Stimulated activated CD8-positive, alpha-beta memory T cell treated with anti-CD3 and anti-CD28 coated beads, Interleukin-7, amount 100 ng/mL, for 1 hour (primary cell): ENCODE results near the gene SLX9.

Source experiments
- DNase-seq, 2 donors: peaks; one replicate each; pipeline ENCODE4 v3.0.0-alpha.2; 2020; ENCODE audit warnings: low read depth in 2 of 2

Gene SLX9

DNA sequence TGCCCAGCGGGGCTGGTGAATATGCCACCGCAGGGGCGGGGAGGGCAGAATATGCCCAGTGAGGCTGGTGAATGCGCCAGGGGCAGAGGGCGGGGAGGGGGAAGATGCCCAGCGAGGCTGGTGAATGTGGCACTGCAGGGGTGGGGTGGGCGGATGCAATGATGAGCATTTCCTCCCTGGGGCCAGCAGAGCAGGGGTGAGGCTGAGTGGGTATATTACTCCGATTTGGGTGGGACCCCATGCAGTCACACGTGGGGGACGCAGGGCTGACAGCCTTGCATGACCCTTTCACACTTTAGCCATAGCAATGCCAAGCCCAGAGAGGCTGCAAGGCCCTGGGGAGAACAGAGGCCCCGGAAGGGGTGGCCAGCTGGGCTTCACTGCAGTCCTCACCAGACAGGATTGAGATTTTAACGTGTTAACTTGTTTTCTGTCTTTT lies 9.3 kb upstream of the SLX9 start:
- peak in 1 of 2 donors; percentile 44 for DNase-seq

DNA sequence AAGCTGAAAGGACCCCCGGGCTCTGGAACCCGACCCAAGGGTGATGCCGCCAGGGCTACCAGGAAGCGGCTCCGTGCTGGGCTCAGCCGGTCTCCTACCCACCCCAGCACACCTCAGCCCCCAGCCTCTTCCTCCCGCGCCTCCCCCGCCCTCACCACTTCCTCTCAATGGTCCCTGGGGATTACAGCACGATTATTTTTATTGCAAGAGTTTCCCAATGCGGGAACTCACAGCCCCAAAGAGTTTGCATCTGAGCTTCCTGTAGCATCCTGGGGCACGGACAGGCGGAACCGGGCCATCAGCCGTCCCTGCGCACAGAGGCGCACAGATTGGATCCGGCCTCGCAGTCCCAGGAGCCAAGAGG lies 8.7 kb upstream of the SLX9 start:
- DNase-seq, result no peak

DNA sequence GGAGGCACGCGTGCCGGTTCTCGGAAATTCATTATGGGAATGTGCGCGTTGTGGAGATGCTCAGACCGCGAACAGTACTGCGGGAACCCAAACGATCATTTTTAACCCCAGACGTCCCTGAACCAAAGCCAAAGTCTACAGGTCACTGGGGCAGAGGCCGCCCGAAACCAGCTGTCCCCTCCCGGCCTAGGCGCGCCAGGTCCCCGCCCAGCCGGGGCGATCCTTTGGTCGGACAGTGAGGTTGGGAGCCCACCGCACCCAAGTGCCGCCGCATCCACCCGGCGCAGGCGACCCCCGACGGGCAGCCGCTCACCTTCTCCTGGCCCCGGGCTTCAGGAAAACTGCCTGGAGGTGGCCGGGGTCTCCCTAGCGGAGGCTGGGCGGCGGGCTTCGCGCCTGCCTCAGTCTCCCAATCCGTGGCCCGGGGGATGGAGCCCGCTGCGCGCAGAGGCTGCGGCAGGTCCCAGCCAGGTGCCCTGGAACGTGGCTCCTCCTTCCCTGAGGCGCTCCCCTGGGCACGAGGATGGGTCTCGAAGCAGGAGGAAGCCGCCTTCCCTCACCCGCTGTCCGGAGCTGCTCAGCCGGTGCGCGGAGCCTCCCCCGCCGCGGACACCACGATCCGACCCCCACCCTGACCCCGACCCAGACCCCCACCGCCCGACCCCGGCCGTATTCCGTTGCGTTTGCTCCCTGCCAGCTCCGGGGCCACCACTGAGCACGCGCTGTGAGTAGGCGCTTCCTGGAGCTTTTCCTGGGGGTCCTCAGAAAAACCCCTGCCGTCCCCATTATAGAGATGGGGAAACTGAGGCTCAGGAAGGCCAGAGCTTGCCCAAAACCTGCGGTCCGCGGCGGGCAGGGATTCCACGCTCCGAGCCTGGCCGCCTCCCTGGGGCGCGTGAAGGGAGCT lies 8.1 kb upstream of the SLX9 start:
- no peak for DNase-seq

DNA sequence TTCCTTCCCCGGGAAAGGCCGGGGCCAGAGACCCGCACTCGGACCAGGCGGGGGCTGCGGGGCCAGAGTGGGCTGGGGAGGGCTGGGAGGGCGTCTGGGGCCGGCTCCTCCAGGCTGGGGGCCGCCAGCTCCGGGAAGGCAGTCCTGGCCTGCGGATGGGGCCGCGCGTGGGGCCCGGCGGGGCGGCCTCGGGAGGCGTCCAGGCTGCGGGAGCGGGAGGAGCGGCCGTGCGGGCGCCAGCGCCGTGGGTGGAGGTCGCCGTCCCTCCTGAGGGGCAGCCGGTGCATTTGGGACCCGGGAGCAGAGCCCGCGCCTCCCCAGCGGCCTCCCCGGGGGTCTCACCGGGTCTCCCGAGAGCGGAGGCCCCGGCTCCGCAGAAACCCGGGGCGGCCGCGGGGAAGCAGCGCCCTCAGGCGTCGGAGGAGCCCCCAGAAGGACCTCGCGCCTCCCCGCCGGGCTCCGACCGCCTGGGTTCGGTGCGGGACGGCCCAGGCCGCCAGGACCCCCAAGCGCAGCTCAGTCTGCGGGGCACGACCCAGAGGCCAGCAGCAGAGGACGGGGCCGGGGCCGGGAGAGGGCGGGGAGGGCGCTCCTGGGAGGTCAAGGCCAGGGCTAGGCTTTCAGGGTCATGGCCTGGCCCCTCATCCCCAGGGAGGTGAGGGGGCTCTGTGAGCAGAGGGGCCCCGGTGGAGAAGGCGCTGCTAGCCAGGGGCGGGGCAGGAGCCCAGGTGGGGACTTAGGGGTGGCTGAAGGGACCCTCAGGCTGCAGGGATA lies 7.2 kb upstream of the SLX9 start:
- peak; percentile 47 to 52 for DNase-seq

DNA sequence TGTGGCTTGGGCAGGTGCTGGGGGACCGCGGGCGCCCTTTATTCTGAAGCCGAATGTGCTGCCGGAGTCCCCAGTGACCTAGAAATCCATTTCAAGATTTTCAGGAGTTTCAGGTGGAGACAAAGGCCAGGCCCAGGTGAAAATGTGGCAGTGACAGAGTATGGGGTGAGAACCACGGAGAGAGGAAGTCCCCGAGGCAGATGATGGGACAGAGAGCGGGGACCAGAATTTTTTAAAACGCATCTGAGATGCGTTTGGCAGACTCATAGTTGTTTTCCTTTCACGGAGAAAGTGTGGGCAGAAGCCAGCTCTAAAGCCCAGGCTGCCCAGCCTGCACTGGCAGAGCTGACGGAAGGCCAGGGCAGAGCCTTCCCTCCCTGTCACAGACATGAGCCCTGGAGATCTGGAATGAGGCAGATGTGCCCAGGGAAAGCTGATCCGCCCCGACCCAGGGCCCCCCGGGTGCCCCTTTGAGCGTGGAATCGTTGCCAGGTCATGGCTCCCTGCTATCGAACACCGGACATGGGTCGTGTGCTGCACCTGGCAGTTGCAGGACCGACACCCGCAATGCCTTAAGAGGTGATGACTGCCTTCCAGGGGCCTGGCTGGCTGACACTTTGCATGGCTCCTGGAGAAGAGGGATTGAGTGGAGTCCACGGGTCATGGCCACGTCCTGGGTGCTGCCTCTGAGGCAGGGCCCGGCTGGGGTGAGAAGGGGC lies 6.5 kb upstream of the SLX9 start:
- DNase-seq, result no peak

DNA sequence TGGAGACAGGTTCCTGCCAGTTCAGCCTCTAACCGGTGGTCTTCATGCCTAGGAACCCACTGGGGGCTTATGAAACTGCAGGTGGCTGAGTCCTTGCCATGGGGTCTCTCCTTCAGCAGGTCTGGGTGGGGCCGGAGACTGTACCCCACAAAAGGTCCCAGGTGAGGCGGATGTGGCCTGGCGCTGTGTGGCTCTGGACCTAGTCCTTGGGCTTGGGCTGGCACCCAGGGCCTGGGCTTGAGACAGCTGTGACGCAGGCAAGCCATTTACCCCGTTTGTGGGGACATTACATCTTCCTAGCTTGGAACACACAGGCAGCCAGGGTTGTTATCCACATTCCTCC lies 5.9 kb upstream of the SLX9 start:
- DNase-seq, result no peak

DNA sequence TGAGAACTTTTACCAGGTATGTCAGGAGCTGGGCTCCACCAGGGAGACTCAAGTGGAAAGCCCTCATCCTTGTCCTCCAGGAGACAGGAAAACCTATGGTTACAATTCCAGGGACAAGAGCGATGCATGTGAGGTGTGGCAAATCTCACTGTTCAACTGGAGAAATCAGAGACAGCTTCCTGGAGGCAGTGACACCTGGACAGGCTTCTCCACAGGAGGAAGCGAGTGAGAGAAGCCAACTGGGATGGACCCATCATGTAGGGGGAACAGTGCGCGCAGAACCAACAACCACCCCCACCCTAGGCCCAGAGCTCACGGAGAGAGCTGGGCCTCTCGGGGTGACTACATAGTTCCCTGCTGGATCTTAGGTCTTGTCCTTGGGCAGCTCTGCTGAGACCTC lies 5.6 kb upstream of the SLX9 start:
- no peak for DNase-seq

DNA sequence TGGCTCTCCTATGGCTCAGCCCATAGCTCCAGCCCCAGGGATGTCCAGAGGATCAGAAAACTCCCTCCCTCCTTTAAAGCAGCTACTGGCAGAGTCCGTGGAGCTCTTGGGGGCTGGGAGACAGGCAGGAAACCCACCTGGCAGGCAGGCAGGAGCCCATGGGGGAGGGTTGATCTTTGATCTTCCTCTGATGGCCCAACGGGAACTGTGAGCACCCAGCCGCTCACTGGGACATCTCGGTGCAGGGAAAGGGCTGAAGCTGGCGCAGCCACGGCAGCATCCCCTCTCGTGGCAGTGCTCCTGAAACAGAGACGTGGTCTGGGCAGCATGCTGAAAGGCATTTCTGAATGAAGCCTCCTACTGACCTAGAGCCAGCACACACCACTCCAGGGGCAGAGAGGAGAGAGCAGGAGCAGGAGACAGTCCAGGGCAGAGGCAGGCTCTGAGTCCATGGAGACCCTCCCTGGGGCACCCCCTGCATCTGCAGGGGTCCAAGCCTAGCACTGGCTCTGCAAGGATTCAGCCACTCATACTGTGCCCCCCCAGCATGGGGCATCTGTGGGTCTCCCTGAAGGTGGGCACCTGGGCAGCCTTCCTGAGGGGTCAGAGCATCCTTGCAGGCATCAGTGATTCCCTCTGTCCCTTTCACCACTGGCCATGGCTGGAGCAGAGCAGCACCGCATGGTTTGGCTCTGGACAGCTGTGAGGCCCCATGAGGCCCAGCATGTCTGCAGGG lies 4.9 kb upstream of the SLX9 start:
- DNase-seq, result no peak

DNA sequence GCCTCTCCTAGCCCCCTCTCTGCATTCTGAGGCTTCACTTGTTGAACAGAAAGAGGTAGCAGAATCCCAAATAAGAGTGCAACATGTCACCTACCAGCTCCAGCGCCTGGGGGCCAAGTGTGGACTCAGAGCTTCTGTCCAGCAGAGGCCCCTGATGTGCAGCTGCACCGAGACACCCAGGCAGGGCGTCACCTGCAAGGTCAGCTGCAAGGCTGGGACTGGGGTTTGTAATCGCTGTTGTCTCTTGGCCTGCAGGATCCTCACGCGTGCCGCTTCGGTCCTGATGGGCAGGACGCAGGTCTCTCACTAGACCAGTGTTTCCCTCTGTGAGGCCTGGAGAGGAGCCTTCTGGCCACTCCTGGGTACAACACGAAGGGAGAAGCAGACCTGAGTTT lies 4.3 kb upstream of the SLX9 start:
- no peak for DNase-seq

DNA sequence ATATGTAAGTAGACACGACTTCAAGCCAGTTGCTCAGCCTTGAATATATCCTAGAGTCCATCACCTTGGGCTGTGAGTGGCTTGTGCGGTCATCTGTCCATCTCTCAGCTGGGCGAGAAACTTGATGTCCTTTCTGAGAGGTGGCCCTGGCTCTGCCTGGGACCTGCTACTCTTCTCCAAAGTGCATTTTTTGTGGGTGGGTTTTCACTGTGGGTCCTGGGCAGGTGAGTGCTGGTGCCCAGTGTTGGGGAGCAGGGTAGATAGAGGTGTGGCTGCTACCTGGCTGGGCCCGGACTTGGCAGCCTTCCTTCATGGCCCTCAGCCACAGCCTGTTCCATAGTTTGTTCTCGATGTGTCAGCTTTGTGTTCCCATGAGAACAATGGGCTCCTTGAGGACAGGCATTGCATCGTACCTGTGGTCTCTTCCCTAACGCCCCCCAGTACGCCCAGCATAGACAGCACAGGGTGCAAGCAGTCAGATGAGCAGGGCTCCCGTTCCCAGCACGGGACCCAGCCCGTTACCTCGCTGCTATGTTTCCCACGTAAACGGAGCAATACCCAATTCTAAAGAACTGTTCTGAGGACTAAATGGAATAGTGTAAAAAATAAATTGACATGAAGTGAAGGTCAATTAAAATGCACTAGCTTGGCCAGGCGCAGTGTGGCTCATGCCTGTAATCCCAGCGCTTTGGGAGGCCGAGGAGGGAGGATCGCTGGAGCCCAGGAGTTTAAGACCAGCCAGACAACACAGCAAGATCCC lies 877 bp upstream of the SLX9 start:
- DNase-seq, result no peak

DNA sequence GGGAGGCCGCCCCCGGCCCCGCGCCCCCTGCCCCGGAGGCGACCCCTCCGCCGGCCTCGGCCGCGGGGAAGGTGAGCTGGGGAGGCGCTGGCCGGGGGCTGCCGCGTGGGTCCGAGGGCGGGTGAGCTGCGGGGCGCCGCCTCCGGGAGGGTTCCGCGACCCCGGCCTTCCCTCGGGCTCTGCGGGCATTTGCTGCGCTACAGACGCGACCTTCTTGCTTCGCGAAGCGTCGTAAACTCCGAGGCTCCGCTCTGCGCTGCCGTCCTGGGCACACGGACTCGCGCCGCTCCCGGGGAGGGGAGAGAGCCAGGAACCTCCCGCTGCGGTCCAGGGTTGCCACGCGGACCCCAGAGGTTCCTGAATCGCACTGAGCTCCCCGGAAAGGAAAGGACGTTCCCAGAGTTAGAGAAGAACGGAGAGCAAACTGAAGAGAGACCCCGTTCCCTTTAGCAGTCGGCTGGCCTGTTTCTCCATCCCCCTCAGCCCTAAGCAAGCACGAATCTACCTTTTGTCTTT lies 345 bp downstream of the SLX9 start:
- no peak for DNase-seq

DNA sequence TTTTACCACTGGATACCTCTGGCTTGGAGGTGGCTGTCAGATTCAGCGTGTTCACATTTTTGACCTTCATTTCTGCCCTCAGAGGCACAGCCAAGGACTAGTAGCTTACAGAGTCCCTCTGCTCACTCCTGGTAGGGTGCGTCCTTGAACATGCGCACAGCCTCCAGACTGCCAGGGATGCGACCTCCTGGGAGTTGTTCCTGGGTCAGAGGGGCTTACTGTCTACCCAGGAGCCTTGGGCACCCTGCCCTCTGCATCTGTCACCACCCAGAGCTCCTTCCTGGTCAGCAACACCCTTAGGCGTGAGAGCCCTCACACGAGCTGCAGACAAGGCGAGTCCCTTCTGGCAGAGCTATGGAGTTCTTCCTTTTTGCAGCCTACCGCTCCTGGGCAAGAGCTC lies 1.7 kb downstream of the SLX9 start:
- no peak for DNase-seq

DNA sequence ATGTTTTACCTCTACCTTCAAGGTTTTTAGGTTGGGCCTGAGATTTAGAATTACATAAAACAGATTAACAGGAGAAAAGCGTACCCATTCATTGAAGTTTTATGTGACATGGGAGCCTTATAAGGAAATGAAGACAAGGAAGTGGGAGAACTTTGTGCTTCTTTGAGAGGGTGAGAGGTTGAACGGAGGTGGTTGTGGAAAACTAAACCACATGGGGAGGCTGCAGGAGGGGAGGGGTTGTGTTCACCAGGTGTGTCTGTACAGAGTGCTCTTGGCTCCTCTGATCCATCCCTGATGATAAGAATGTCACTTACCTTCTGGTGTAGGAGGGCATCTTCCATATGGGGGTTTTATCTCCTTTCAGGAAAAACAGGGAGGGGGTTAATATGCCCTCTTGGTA lies 2.7 kb downstream of the SLX9 start:
- DNase-seq, result no peak

DNA sequence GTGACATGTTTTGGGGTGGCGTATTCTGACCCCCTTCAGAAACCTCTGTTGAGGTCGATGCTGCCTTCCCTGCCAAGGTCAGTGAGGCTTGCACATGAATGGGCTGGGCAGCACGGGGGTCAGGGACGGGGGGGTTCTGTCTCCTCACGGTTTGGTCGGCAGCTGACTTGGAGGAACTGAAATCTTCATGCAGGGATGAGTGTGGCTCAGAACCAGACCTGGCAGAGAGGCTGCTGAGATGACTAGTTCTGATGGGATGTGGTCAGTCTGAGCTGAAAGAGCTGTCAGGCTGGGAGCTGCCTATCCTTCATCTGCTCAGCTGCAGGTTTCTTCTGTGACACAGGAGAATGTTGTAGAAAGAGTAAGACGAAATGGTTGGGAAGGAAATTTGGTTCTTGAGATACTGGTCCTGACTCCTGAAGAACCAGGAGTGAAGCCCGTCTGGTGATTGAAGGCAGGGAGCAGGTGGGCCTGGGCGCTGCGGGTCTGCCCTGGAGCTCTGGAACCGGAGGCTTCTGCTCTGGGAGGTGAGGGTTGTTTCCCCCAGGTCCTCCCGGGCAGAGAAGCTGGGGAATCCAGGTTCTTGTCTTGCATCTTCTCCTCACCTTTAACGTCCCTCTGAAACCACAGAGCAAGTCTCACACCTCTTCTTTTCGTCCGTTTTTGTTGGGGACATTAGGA lies 3.3 kb downstream of the SLX9 start:
- DNase-seq, result no peak

DNA sequence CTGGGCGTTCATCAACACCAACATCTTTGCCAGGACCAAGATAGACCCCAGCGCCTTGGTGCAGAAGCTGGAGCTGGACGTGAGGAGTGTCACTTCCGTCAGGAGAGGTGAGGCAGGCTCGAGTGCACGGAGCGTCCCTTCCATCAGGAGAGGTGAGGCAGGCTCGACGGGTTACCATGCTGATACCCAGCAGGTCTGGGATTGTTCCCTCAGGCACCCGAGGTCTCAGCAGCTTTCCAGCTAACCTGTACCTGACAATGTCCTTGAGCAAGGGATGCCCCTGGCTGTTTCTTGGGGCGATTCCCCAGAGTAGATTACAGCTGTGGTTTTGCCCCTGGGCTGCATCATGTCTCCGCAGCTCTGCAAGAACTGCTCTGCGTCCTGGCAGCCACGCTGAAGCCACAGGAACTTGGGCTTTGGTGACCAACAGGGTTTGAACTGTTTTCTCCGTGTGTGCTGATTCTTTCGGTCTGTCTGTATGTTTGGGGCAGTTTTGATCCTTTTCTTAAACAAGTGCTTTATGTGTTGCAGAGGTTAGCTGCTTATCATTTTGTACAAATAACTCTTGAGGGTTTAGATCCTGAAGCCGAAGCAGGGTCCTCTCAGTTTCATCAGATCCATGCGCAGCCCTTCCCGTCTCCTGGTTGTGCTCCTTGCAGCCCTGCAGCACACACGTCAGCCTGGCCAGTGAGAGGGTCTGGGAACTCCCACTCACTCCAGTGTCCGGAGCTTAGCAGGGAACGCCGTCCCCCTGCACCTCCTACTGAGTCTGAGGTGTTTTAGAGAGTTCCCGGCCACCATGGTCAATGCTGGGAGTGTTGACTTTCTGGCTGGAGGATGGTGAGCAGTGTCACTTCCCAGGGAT lies 4.1 kb downstream of the SLX9 start:
- no peak for DNase-seq

DNA sequence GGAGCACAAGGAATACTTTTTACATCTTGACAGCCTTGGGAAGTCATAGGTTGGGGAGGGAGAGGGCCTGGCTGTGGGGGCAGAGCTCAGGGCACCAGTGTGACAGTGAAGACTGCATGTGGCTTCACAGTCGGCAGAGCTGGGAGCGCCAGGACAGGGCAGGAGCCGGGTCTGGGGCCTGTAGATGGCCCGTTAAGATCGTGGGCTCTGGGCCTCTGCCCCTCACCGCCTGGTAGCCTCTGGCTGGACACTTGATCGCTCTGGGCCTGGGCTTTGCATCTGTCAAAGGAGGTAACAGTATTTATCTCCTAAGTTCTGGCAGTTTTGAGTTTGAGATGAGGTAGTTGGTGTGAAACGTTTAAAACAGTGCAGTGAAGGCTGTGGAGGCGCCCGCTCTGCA lies 4.8 kb downstream of the SLX9 start:
- DNase-seq, result no peak

DNA sequence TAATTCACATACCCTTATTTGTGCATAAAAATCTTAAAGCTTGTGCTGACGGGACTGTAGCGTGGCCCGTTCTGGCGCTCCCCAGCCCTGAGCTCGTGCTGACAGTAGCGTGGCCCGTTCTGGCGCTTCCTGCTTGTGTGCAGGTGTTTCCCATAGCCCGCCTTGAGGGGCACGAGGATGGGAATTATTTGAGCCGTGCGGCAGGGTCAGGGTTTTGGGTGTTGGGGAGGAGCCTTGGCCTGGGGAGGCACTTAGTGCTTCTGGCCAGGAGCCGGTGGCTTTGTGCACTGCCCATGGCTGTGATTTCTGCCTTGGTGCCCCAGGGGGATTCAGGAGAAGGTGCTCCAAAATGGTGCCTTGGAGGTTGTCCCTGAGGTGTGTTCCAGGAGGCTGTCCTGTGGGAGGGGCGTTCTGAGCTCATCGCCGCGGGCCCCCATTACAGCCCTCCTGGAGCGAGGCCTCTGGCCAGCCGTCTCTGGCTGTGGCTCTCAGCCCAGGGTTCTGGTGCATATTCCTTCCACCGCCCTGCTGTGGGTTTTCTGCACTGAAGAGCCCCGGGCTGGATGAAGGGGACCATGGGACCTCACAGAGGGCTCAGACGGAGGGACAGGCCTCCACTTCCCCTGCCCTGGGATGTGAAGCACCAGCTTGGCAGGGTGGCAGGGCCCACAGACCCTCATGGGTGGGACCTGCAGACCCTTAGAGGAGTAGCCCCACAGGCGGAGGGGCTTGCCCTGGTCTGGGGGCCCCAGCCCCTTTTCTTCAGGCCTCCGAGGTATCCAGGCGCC lies 6.6 kb downstream of the SLX9 start:
- no peak for DNase-seq

DNA sequence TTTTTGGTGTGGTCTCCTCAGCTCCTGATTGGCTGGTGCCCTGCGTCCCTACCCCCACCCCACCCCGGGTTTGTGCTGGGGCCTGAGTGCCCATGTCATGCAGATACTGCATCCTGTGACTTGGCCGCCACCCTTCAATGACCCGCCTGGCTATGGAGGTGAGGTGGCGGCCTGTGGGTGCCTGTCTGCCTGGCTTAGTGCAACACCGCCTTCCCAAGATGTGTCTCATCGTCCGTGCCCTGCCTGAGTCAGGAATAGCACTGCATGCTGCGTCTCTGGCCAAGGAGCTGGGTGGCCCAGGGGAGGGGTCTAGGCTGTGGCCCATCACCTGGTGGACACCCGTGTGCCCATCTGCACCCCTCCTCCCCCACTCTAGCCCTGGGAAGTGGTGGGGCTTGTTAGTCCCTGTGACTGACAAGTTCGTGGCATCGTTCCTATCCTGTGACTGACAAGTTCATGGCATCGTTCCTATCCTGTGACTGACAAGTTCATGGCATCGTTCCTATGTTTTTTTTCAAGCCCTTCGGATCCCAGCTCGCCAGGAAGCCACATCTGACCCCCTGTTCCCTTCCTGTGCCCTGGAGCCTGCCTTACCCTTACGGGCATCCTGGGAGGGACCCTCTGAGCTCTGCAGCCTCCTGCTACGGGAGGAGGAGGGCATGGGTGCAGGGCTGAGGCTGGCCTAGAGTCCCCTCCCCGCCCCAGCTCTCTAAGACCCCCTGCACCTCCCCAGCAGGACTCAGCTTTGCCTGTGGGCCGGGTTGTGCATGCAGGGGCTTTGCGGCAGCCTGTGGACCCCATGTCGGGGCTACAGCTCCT lies 7.5 kb downstream of the SLX9 start:
- DNase-seq, result no peak
